DND-41 (cell line): ENCODE results near the gene SYNGR1.

Source experiments
- ATAC-seq: fragments of 200-7000 bp; cut with Tn5 transposase; 3 replicates; pipeline ENCODE4 v1.9.1; 2021; ENCODE audit warnings: low read depth; ENCODE audit not compliant: insufficient read depth
- DNase-seq: peaks from one replicate; pipeline ENCODE4 v3.0.0-alpha.2; 2020
- H2AFZ ChIP-seq: 2 replicates; pipeline ENCODE4 v1.6.0; 2012; ENCODE audit warnings: low read depth, low read length
- H3K27ac ChIP-seq: 2 replicates; pipeline ENCODE4 v1.5.1; 2012; ENCODE audit warnings: low read length, inconsistent platforms
- H3K27me3 ChIP-seq: fragments of 200-600 bp; sonication (generic); 2 replicates; pipeline ENCODE4 v1.6.0; 2012; ENCODE audit warnings: low read length, mild to moderate bottlenecking, inconsistent platforms; ENCODE audit not compliant: insufficient read depth, poor library complexity
- H3K36me3 ChIP-seq: 2 replicates; pipeline ENCODE4 v1.5.1; 2012; ENCODE audit warnings: low read length, inconsistent platforms; ENCODE audit not compliant: insufficient read depth
- H3K4me1 ChIP-seq: 2 replicates; pipeline ENCODE4 v1.5.1; 2012; ENCODE audit warnings: mild to moderate bottlenecking, low read length; ENCODE audit not compliant: insufficient read depth
- H3K4me2 ChIP-seq: 2 replicates; pipeline ENCODE4 v1.6.0; 2012; ENCODE audit warnings: mild to moderate bottlenecking, moderate library complexity, low read length, inconsistent platforms; ENCODE audit not compliant: insufficient read depth
- H3K4me3 ChIP-seq, 2 experiments: fragments of 200-600 bp in 1 of 2; shearing (Covaris generic) in 1 of 2; 2 replicates each; pipeline ENCODE4 v1.5.1; 2012 to 2016; ENCODE audit warnings: inconsistent platforms in 2 of 2, low read length in 2 of 2, mild to moderate bottlenecking in 2 of 2, low read depth in 1 of 2, moderate library complexity in 1 of 2
- H3K79me2 ChIP-seq: 2 replicates; pipeline ENCODE4 v1.6.0; 2012; ENCODE audit warnings: low read length, inconsistent platforms; ENCODE audit not compliant: insufficient read depth
- H3K9ac ChIP-seq: 2 replicates; pipeline ENCODE4 v1.6.0; 2012; ENCODE audit warnings: low read depth, mild to moderate bottlenecking, inconsistent platforms, low read length, moderate library complexity
- H3K9me3 ChIP-seq: 2 replicates; pipeline ENCODE4 v1.5.1; 2012; ENCODE audit warnings: low read length, moderate library complexity, mild to moderate bottlenecking, inconsistent platforms; ENCODE audit not compliant: insufficient read depth, severe bottlenecking
- H4K20me1 ChIP-seq: 2 replicates; pipeline ENCODE4 v1.6.0; 2012; ENCODE audit warnings: low read length; ENCODE audit not compliant: insufficient read depth
- EZH2 ChIP-seq: IDR thresholded peaks from 3 replicates; pipeline ENCODE4 v1.6.1; 2012; ENCODE audit warnings: borderline replicate concordance, low read depth, mild to moderate bottlenecking, moderate library complexity, low read length, inconsistent platforms; ENCODE audit not compliant: severe bottlenecking
- TF ChIP-seq, protein P1 (sequence below): IDR thresholded peaks from 2 replicates; pipeline ENCODE4 v1.5.1; 2012; ENCODE audit warnings: borderline replicate concordance, low read length, moderate library complexity, mild to moderate bottlenecking; ENCODE audit not compliant: poor library complexity, severe bottlenecking; ENCODE audit errors: extremely low read depth

The SYNGR1 gene

DNA sequence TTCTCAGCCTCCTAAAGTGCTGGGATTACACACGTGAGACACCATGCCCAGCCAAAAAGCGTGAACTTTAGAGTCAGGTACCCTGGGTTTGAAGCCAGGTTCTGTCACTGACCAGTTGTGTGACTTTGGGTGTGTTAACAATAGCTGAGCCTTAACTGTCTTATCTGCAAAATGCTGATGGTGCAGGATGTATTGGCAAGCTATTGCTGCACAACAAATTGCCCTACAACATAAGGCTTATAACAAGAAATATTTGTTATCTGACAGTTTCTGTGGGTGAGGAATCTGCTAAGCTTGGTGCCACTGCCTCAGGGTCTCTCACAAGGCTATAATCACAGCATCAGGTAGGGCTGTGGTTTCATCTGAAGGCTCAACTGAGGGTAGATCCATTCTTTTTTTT, 21.9 kb downstream of the SYNGR1 start:
- Histone ChIP-seq H3K4me2 (no peak overlapping the region), H3K4me1 (no peaks in the 10 kb centered on the region), H3K27ac (no peak overlapping the region), H3K36me3 (peaks cover 5% of the 10 kb centered on the region; the same call in 1 of the 2 replicates), H3K4me3 (no peak overlapping the region), H3K27me3 (no peaks in the 10 kb centered on the region), H3K79me2 (no peaks in the 10 kb centered on the region), H3K9ac (no peak overlapping the region), H3K9me3 (peaks cover 5% of the 10 kb centered on the region), H4K20me1 (no peaks in the 10 kb centered on the region), H2AFZ (no peak overlapping the region)
- TF ChIP-seq, protein P1, sequence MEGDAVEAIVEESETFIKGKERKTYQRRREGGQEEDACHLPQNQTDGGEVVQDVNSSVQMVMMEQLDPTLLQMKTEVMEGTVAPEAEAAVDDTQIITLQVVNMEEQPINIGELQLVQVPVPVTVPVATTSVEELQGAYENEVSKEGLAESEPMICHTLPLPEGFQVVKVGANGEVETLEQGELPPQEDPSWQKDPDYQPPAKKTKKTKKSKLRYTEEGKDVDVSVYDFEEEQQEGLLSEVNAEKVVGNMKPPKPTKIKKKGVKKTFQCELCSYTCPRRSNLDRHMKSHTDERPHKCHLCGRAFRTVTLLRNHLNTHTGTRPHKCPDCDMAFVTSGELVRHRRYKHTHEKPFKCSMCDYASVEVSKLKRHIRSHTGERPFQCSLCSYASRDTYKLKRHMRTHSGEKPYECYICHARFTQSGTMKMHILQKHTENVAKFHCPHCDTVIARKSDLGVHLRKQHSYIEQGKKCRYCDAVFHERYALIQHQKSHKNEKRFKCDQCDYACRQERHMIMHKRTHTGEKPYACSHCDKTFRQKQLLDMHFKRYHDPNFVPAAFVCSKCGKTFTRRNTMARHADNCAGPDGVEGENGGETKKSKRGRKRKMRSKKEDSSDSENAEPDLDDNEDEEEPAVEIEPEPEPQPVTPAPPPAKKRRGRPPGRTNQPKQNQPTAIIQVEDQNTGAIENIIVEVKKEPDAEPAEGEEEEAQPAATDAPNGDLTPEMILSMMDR: no peak
- TF ChIP-seq EZH2: no peak
- ATAC-seq (no peak), DNase-seq (no peak)

DNA sequence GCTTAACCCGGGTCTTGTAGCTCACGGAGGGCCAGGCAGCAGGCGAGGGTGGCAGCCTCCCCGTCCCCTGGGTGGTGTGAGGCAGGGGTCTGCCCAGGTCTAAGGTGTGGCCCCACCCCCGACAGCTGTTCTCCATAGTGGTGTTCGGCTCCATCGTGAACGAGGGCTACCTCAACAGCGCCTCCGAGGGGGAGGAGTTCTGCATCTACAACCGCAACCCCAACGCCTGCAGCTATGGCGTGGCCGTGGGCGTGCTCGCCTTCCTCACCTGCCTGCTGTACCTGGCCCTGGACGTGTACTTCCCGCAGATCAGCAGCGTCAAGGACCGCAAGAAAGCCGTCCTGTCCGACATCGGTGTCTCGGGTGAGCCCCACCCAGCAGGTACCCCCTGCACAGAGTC, 24.4 kb downstream of the SYNGR1 start:
- Histone ChIP-seq H3K27ac (no peak overlapping the region), H3K9ac (no peak overlapping the region), H4K20me1 (no peaks in the 10 kb centered on the region), H3K27me3 (no peaks in the 10 kb centered on the region), H3K4me3 (no peak overlapping the region), H3K4me2 (no peak overlapping the region), H3K9me3 (peaks cover 5% of the 10 kb centered on the region), H3K79me2 (no peaks in the 10 kb centered on the region), H2AFZ (no peak overlapping the region), H3K4me1 (no peaks in the 10 kb centered on the region), H3K36me3 (peaks cover 17% of the 10 kb centered on the region; the same call in 1 of the 2 replicates)
- ATAC-seq: no peak
- TF ChIP-seq, protein P1: no peak
- no peak for TF ChIP-seq EZH2
- DNase-seq: no peak

DNA sequence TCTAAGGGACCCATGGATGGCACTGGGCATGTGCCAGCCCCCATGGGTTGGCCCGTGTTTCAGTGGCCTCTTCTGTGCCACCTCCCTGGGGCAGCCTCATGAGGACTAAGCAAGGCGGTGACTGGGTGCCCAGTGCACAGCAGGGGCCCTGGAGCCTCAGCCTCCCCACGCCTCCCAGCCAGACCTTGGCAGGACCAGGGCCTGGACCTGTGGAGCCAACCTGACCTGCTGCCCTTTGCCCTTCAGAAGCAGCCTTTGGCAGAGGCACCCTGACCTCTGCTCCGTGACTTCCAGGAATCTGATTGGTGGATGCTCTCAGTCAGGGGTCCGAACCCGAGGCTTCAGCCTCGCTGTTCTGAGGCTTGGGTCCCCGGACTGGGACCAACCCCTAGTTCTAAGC, 25.0 kb downstream of the SYNGR1 start:
- ATAC-seq (no peak), DNase-seq (no peak)
- TF ChIP-seq, protein P1: no peak
- TF ChIP-seq EZH2: no peak
- Histone ChIP-seq H2AFZ (no peak overlapping the region), H3K9me3 (peaks cover 5% of the 10 kb centered on the region), H3K4me2 (no peak overlapping the region), H3K4me3 (no peak overlapping the region), H3K27me3 (no peaks in the 10 kb centered on the region), H3K27ac (no peak overlapping the region), H4K20me1 (no peaks in the 10 kb centered on the region), H3K36me3 (peaks cover 17% of the 10 kb centered on the region; the same call in 1 of the 2 replicates), H3K4me1 (no peaks in the 10 kb centered on the region), H3K9ac (no peak overlapping the region), H3K79me2 (no peaks in the 10 kb centered on the region)

DNA sequence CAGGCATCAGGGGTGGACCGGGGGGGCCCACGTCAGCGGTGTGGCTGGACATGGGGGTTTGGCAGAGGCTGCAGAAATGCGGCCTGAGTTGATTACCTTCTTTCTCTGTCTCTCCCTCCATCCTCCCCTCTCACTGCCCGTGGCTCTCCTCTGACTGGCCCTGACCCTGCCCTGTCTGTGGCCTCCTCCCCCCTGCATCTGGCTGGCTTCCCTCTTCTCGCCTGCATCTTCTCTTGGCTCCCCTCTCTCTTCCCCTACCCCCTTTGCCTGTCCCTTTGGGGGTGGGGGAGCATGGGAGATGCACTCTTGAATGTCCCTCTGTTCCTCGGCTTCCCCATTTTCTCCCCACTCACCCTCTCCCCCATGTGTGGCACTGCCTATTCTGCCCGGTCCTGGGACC, 25.9 kb downstream of the SYNGR1 start:
- H3K27me3 ChIP-seq: no peaks in the 10 kb centered on the region
- peaks cover 5% of the 10 kb centered on the region for H3K9me3 ChIP-seq
- no peak for TF ChIP-seq EZH2
- TF ChIP-seq, protein P1: no peak
- no peak for DNase-seq
- no peaks in the 10 kb centered on the region for H3K4me1 ChIP-seq
- ATAC-seq: no peak
- H3K36me3 ChIP-seq: peaks cover 17% of the 10 kb centered on the region; the same call in 1 of the 2 replicates
- H3K4me3 ChIP-seq: no peak overlapping the region
- H3K4me2 ChIP-seq: no peak overlapping the region
- H3K27ac ChIP-seq: no peak overlapping the region
- no peaks in the 10 kb centered on the region for H3K79me2 ChIP-seq
- H4K20me1 ChIP-seq: no peaks in the 10 kb centered on the region
- H3K9ac ChIP-seq: no peak overlapping the region
- H2AFZ ChIP-seq: no peak overlapping the region
